Breast epithelium (tissue), 3 donors: ENCODE measurements around the gene TMEM97.

ENCODE experiments used
- POLR2AphosphoS5 ChIP-seq, 3 donors: sonication (generic); formaldehyde crosslinking; IDR thresholded peaks; one replicate each; pipeline ENCODE4 v1.6.1; 2017; ENCODE audit warnings: antibody characterized with exemption in 3 of 3
- TF ChIP-seq, protein P1 (sequence below), 3 donors: fragments of 450-650 bp; IDR thresholded peaks; one replicate each; pipeline ENCODE4 v1.5.1; 2016 to 2017; ENCODE audit warnings: antibody characterized with exemption in 3 of 3, mild to moderate bottlenecking in 3 of 3, moderate library complexity in 3 of 3

DNA sequence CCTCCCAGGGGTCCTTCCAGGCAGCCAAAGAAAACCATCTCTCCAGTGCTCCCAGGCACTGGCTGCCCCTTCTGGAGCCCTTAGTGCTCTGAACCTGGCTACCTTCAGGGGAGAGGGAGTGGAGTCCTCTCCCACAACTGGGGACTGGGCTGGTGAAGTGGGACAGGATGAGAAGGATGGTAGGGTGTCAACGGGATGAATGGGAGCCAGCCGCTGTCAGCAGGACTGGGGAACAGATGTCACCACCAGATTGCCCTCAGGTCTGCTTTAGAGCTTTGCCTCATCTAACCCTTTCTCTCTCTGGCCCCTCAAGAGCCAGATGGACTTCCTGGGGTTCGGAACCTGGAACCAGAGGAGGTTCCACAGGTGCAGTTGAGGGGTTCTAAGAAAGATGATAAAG is 46.5 kb downstream of the TMEM97 start:
- TF ChIP-seq, protein P1, sequence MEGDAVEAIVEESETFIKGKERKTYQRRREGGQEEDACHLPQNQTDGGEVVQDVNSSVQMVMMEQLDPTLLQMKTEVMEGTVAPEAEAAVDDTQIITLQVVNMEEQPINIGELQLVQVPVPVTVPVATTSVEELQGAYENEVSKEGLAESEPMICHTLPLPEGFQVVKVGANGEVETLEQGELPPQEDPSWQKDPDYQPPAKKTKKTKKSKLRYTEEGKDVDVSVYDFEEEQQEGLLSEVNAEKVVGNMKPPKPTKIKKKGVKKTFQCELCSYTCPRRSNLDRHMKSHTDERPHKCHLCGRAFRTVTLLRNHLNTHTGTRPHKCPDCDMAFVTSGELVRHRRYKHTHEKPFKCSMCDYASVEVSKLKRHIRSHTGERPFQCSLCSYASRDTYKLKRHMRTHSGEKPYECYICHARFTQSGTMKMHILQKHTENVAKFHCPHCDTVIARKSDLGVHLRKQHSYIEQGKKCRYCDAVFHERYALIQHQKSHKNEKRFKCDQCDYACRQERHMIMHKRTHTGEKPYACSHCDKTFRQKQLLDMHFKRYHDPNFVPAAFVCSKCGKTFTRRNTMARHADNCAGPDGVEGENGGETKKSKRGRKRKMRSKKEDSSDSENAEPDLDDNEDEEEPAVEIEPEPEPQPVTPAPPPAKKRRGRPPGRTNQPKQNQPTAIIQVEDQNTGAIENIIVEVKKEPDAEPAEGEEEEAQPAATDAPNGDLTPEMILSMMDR (IDR thresholded peaks at IDR 0.05): no peak
- no peak for TF ChIP-seq POLR2AphosphoS5 (IDR thresholded peaks at IDR 0.05)
